SK-N-SH (cell line): ENCODE results near the gene CLCC1. TPM values are rescaled to one million over a fixed set of nuclear protein-coding genes. Genes with fewer than 3 reads are reported as not detected.
"Not testable (repeated sequence)": the region's sequence is repeated elsewhere in the genome, so short reads cannot be mapped to it uniquely, and the experiment has no call there.

Experiments used
- CTCF ChIA-PET: fragments of 300-600, 350-600 bp; formaldehyde crosslinking; extraction: SDS; loops from one replicate; lab custom pipeline; 2021; lab: Yijun Ruan, JAX
- POLR2A ChIA-PET: fragments of 350-600 bp; sonication (Branson Sonifier 250); formaldehyde crosslinking; extraction: SDS; loops from one replicate; lab custom pipeline; 2020; ENCODE audit warnings: antibody characterized with exemption, inconsistent platforms; lab: Yijun Ruan, JAX
- DNase-seq: peaks from one replicate; pipeline ENCODE4 v3.0.0; 2012
- H2AFZ ChIP-seq: fragments of 200-600 bp; sonication (generic); 2 replicates; pipeline ENCODE4 v1.8.1; 2016; ENCODE audit warnings: antibody characterized with exemption, mild to moderate bottlenecking, low read depth
- H3F3A ChIP-seq: fragments of 200-600 bp; sonication (generic); replicated peaks from 2 replicates; pipeline ENCODE3; 2016; ENCODE audit warnings: antibody characterized with exemption, mild to moderate bottlenecking; ENCODE audit not compliant: insufficient read depth
- H3K27ac ChIP-seq, 2 experiments: fragments of 200-500 bp in 1 of 2; fragments of 200-600 bp in 1 of 2; sonication (Bioruptor generic) in 1 of 2; sonication (generic), shearing (Covaris generic) in 1 of 2; 2 replicates each; pipeline versions ENCODE4 v1.5.1 to v1.6.1; 2014 to 2016; ENCODE audit warnings: low read depth in 2 of 2, inconsistent platforms in 1 of 2, low read length in 1 of 2, mild to moderate bottlenecking in 1 of 2, mixed read lengths in 1 of 2
- H3K27me3 ChIP-seq: fragments of 200-600 bp; sonication (generic), shearing (Covaris generic); 2 replicates; pipeline ENCODE4 v1.6.1; 2016; ENCODE audit warnings: mixed run types; ENCODE audit not compliant: insufficient read depth
- H3K36me3 ChIP-seq, 2 experiments: fragments of 200-500 bp in 1 of 2; fragments of 200-600 bp in 1 of 2; sonication (Bioruptor generic) in 1 of 2; sonication (generic) in 1 of 2; replicated peaks in 1 of 2; 2 replicates each; pipeline versions ENCODE3 to v1.5.1; 2014 to 2016; ENCODE audit warnings: low read length in 1 of 2, mild to moderate bottlenecking in 1 of 2; ENCODE audit not compliant: insufficient read depth in 2 of 2, control insufficient read depth in 1 of 2
- H3K4me1 ChIP-seq, 2 experiments: fragments of 200-500 bp in 1 of 2; fragments of 200-600 bp in 1 of 2; sonication (Bioruptor generic) in 1 of 2; sonication (generic), shearing (Covaris generic) in 1 of 2; 2 replicates each; pipeline versions ENCODE4 v1.5.1 to v1.6.1; 2014 to 2016; ENCODE audit warnings: low read depth in 1 of 2, low read length in 1 of 2, mixed run types in 1 of 2; ENCODE audit not compliant: insufficient read depth in 2 of 2, control insufficient read depth in 1 of 2
- H3K4me2 ChIP-seq: fragments of 200-600 bp; sonication (generic), shearing (Covaris generic); 2 replicates; pipeline ENCODE4 v1.6.1; 2017; ENCODE audit warnings: mixed run types
- H3K4me3 ChIP-seq, 2 experiments: fragments of 200-500 bp in 1 of 2; fragments of 200-600 bp in 1 of 2; sonication (Bioruptor generic) in 1 of 2; sonication (generic), shearing (Covaris generic) in 1 of 2; 2 replicates each; pipeline versions ENCODE4 v1.5.1 to v1.8.1; 2014 to 2016; ENCODE audit warnings: low read depth in 2 of 2, inconsistent platforms in 1 of 2, low read length in 1 of 2, mild to moderate bottlenecking in 1 of 2, mixed read lengths in 1 of 2, moderate library complexity in 1 of 2
- H3K79me2 ChIP-seq: fragments of 200-600 bp; sonication (generic); 2 replicates; pipeline ENCODE4 v1.8.1; 2017; ENCODE audit warnings: mild to moderate bottlenecking; ENCODE audit not compliant: insufficient read depth
- H3K9ac ChIP-seq: fragments of 200-600 bp; sonication (generic); 2 replicates; pipeline ENCODE4 v1.6.1; 2017; ENCODE audit warnings: mixed run types
- H3K9me2 ChIP-seq: fragments of 200-600 bp; sonication (generic); 2 replicates; pipeline ENCODE4 v1.6.1; 2017; ENCODE audit warnings: mixed run types
- H3K9me3 ChIP-seq: fragments of 200-600 bp; sonication (generic); 2 replicates; pipeline ENCODE4 v1.6.1; 2017; ENCODE audit warnings: mixed run types, mild to moderate bottlenecking, moderate library complexity
- H4K20me1 ChIP-seq: fragments of 200-600 bp; sonication (generic); 2 replicates; pipeline ENCODE4 v1.6.1; 2017; ENCODE audit warnings: mild to moderate bottlenecking, mixed run types; ENCODE audit not compliant: insufficient read depth
- CHD2 ChIP-seq: fragments of 150-350 bp; IDR thresholded peaks from 2 replicates; pipeline ENCODE4 v1.6.1; 2018; ENCODE audit warnings: low read length; ENCODE audit not compliant: partially characterized antibody
- EP300 ChIP-seq, 2 experiments: IDR thresholded peaks; 2 replicates each; pipeline versions ENCODE4 v1.4.0 to v1.6.1; 2012; ENCODE audit warnings: borderline replicate concordance in 1 of 2, low read depth in 1 of 2, low read length in 1 of 2
- FOSL2 ChIP-seq: IDR thresholded peaks from 2 replicates; pipeline ENCODE4 v1.4.0; 2012; ENCODE audit warnings: low read depth, mild to moderate bottlenecking, moderate library complexity, borderline replicate concordance
- FOXM1 ChIP-seq: IDR thresholded peaks from 2 replicates; pipeline ENCODE4 v1.4.0; 2012; ENCODE audit warnings: low read depth, mild to moderate bottlenecking
- GABPA ChIP-seq: IDR thresholded peaks from 2 replicates; pipeline ENCODE4 v1.4.0; 2012; ENCODE audit warnings: low read depth, mild to moderate bottlenecking
- POLR2AphosphoS5 ChIP-seq: IDR thresholded peaks from 2 replicates; pipeline ENCODE4 v1.6.1; 2012; ENCODE audit warnings: low read depth, low read length
- RXRA ChIP-seq: IDR thresholded peaks from 2 replicates; pipeline ENCODE4 v1.4.0; 2012; ENCODE audit warnings: low read depth, mild to moderate bottlenecking, borderline replicate concordance
- SIN3A ChIP-seq: IDR thresholded peaks from 2 replicates; pipeline ENCODE4 v1.6.1; 2012; ENCODE audit warnings: low read depth, mild to moderate bottlenecking, low read length, moderate library complexity, borderline replicate concordance
- TAF1 ChIP-seq: IDR thresholded peaks from 2 replicates; pipeline ENCODE4 v1.6.1; 2012; ENCODE audit warnings: low read depth, mild to moderate bottlenecking, low read length, moderate library complexity, borderline replicate concordance
- TEAD4 ChIP-seq: IDR thresholded peaks from 2 replicates; pipeline ENCODE4 v1.4.0; 2012; ENCODE audit warnings: mild to moderate bottlenecking, borderline replicate concordance; ENCODE audit not compliant: insufficient read depth
- YY1 ChIP-seq: IDR thresholded peaks from 2 replicates; pipeline ENCODE4 v1.4.0; 2012; ENCODE audit warnings: low read depth, mild to moderate bottlenecking
- WGBS: methylation state at CpG from one replicate; pipeline ENCODE4 v1.1.6; 2017; ENCODE audit warnings: low lambda C conversion rate; 5-methylcytosine and 5-hydroxymethylcytosine counted together
- polyA plus RNA-seq, 3 experiments: library from polyadenylated mRNA; depleted of rRNA; stranded (reverse); fragments of >200 nt; gene quantifications; 2 replicates each; pipeline ENCODE4 v1.2.3, GENCODE V29; 2012
- TF ChIP-seq, protein P1 (sequence below): fragments of 150-350 bp; IDR thresholded peaks from 2 replicates; pipeline ENCODE4 v1.6.1; 2016; ENCODE audit warnings: mild to moderate bottlenecking, low read depth, low read length
- TF ChIP-seq, protein P2 (sequence below): fragments of 150-350 bp; IDR thresholded peaks from 2 replicates; pipeline ENCODE4 v1.6.1; 2017; ENCODE audit warnings: antibody characterized with exemption, low read length, low read depth, borderline replicate concordance
- TF ChIP-seq, protein P3 (sequence below): IDR thresholded peaks from 2 replicates; pipeline ENCODE4 v1.4.0; 2012; ENCODE audit warnings: low read depth, borderline replicate concordance
- TF ChIP-seq, protein P4 (sequence below): IDR thresholded peaks from 2 replicates; pipeline ENCODE4 v1.6.1; 2012; ENCODE audit warnings: mild to moderate bottlenecking, low read depth, low read length, moderate library complexity

Gene CLCC1
- polyA plus RNA-seq, 1 of the 3 experiments (the other 2 are of a cell fraction): 20.0 TPM

DNA sequence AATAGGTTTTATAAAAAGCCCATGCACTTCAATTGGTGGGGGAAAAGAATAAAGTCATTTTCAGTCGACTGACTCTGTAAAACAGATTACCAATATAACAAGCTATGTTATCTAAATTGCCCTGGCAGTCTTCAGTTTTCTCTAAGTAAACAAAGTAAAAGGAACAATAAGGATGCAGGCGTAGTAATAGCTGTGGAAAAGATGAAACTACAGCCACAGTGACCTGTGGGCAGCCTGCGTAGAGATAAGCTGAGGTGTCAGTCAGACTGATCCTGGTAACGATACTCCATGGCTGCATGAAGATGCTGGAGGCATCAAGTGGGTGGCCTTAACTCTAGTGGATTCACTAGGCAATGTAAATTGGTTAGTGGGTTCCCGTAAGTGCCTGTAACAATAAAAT is 29.3 kb downstream of the CLCC1 start:
- H3K9ac ChIP-seq: no peak overlapping the region
- H3K79me2 ChIP-seq: no peaks in the 10 kb centered on the region
- H3K27ac ChIP-seq: no peak overlapping the region
- H3K4me2 ChIP-seq: no peak overlapping the region
- H3K4me3 ChIP-seq: no peak overlapping the region
- peaks cover 77 to 83% of the 10 kb centered on the region in 2 experiments for H3K36me3 ChIP-seq
- CTCF ChIA-PET: no interaction called here
- DNase-seq: no peak
- no peaks in the 10 kb centered on the region for H3K27me3 ChIP-seq
- H3F3A ChIP-seq: peaks cover 16% of the 10 kb centered on the region
- no peaks in the 10 kb centered on the region for H4K20me1 ChIP-seq
- H2AFZ ChIP-seq: no peak overlapping the region
- no peaks in the 10 kb centered on the region for H3K4me1 ChIP-seq
- no peak for TF ChIP-seq FOSL2
- TF ChIP-seq CHD2: no peak
- TF ChIP-seq RXRA: no peak
- TF ChIP-seq GABPA: no peak
- no peak for TF ChIP-seq FOXM1
- TF ChIP-seq, protein P1, sequence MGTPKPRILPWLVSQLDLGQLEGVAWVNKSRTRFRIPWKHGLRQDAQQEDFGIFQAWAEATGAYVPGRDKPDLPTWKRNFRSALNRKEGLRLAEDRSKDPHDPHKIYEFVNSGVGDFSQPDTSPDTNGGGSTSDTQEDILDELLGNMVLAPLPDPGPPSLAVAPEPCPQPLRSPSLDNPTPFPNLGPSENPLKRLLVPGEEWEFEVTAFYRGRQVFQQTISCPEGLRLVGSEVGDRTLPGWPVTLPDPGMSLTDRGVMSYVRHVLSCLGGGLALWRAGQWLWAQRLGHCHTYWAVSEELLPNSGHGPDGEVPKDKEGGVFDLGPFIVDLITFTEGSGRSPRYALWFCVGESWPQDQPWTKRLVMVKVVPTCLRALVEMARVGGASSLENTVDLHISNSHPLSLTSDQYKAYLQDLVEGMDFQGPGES: no peak
- TF ChIP-seq, all 33 proteins: peak for 0
- WGBS: 80% methylated on average over 5 of the region's 5 CpGs
- POLR2A ChIA-PET: no interaction called here
- H3K9me3 ChIP-seq: no peaks in the 10 kb centered on the region
- no peaks in the 10 kb centered on the region for H3K9me2 ChIP-seq

DNA sequence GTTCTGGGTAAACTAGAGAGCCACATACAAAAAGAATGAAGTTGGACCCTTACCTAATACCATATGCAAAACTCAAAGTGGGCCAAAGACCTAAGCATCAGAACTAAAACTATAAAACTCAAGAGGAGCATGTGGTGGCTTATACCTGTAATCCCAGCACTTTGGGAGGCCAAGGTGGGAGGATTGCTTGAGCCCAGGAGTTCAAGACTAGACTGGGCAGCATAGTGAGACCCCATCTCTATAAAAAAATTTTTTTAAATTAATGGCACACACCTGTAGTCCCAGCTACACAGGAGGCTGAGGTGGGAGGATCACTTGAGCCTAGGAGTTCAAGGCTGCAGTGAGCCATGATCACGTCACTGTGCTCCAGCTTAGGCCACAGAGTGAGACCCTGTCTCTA is 35.7 kb downstream of the CLCC1 start:
- peaks cover 70 to 95% of the 10 kb centered on the region in 2 experiments for H3K36me3 ChIP-seq
- H4K20me1 ChIP-seq, POLR2A ChIA-PET: not testable (repeated sequence)

DNA sequence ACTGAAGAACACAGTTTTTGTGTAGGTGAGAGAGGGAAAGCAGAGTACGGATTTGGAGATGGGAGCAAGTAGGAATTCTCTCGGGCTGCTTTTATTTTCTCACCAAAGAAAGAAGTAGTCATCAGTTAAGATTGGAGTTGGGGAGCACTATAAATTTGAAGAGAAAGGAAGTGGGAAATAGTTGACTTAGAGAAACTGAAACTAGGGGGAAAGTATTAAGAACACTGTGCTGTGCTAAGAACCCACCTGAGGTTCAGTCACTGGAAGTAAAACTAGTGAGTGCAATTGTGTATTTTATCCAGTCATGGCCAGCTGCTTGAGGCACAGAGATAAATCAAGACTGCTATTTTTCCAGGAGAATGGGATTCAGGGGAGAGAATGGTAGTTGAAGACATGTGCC is 37.4 kb downstream of the CLCC1 start:
- Histone ChIP-seq H3K36me3 (peaks cover 65 to 86% of the 10 kb centered on the region in 2 experiments), H3K9me2 (no peaks in the 10 kb centered on the region), H2AFZ (no peak overlapping the region), H3K4me3 (no peak overlapping the region), H3F3A (peaks cover 5% of the 10 kb centered on the region), H3K9ac (no peak overlapping the region), H3K27me3 (no peaks in the 10 kb centered on the region), H3K27ac (no peak overlapping the region), H3K79me2 (no peaks in the 10 kb centered on the region), H3K4me2 (no peak overlapping the region), H3K4me1 (no peaks in the 10 kb centered on the region; a peak in 1 of 4 replicates), H4K20me1 (no peaks in the 10 kb centered on the region), H3K9me3 (no peaks in the 10 kb centered on the region)
- 98% methylated on average over 2 of the region's 2 CpGs for WGBS
- DNase-seq: no peak
- ChIA-PET POLR2A (no interaction called here), CTCF (interaction anchor here (0.8 to 2.8 kb wide), 2 partner anchors 9 to 27 kb away, joined by 3 to 9 read pairs; no protein-coding TSS in a partner anchor)
- no peak for TF ChIP-seq FOXM1
- TF ChIP-seq, protein P2, sequence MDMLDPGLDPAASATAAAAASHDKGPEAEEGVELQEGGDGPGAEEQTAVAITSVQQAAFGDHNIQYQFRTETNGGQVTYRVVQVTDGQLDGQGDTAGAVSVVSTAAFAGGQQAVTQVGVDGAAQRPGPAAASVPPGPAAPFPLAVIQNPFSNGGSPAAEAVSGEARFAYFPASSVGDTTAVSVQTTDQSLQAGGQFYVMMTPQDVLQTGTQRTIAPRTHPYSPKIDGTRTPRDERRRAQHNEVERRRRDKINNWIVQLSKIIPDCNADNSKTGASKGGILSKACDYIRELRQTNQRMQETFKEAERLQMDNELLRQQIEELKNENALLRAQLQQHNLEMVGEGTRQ: no peak
- TF ChIP-seq TEAD4: no peak
- TF ChIP-seq, protein P3, sequence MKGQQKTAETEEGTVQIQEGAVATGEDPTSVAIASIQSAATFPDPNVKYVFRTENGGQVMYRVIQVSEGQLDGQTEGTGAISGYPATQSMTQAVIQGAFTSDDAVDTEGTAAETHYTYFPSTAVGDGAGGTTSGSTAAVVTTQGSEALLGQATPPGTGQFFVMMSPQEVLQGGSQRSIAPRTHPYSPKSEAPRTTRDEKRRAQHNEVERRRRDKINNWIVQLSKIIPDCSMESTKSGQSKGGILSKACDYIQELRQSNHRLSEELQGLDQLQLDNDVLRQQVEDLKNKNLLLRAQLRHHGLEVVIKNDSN: no peak
- TF ChIP-seq POLR2AphosphoS5: no peak
- TF ChIP-seq EP300 (IDR thresholded peaks at IDR 0.05; ENCODE audit: borderline replicate concordance in 1 of 2, low read depth in 1 of 2, low read length in 1 of 2): no peak
- TF ChIP-seq RXRA: no peak
- TF ChIP-seq, protein P4, sequence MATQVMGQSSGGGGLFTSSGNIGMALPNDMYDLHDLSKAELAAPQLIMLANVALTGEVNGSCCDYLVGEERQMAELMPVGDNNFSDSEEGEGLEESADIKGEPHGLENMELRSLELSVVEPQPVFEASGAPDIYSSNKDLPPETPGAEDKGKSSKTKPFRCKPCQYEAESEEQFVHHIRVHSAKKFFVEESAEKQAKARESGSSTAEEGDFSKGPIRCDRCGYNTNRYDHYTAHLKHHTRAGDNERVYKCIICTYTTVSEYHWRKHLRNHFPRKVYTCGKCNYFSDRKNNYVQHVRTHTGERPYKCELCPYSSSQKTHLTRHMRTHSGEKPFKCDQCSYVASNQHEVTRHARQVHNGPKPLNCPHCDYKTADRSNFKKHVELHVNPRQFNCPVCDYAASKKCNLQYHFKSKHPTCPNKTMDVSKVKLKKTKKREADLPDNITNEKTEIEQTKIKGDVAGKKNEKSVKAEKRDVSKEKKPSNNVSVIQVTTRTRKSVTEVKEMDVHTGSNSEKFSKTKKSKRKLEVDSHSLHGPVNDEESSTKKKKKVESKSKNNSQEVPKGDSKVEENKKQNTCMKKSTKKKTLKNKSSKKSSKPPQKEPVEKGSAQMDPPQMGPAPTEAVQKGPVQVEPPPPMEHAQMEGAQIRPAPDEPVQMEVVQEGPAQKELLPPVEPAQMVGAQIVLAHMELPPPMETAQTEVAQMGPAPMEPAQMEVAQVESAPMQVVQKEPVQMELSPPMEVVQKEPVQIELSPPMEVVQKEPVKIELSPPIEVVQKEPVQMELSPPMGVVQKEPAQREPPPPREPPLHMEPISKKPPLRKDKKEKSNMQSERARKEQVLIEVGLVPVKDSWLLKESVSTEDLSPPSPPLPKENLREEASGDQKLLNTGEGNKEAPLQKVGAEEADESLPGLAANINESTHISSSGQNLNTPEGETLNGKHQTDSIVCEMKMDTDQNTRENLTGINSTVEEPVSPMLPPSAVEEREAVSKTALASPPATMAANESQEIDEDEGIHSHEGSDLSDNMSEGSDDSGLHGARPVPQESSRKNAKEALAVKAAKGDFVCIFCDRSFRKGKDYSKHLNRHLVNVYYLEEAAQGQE: no peak
- TF ChIP-seq YY1: no peak
- TF ChIP-seq SIN3A: no peak
- no peak for TF ChIP-seq CHD2
- no peak for TF ChIP-seq TAF1

More for the DNA sequence above, 35.7 kb downstream of the CLCC1 start:
- H3K4me2 ChIP-seq, H3K27ac ChIP-seq, H2AFZ ChIP-seq, DNase-seq, H3K27me3 ChIP-seq, H3K79me2 ChIP-seq, H3K9me3 ChIP-seq, H3K4me1 ChIP-seq, H3K4me3 ChIP-seq, H3K9me2 ChIP-seq, H3K9ac ChIP-seq: not testable (repeated sequence)
- WGBS: 100% methylated on average over 1 of the region's 1 CpG
- CTCF ChIA-PET: interaction anchor here (0.7 kb wide), 1 partner anchor 1055 kb away, joined by 3 read pairs; no protein-coding TSS in a partner anchor
- H3F3A ChIP-seq: peaks cover 10% of the 10 kb centered on the region
